ENCODE measurements around the gene CHKB. TPM values are rescaled to one million over a fixed set of nuclear protein-coding genes. Genes with fewer than 3 reads are reported as not detected.
"Not testable (repeated sequence)": the region's sequence is repeated elsewhere in the genome, so short reads cannot be mapped to it uniquely, and the experiment has no call there.

Gene CHKB
- total RNA-seq, 1 donor from 2014 or later: 36.0 TPM

DNA sequence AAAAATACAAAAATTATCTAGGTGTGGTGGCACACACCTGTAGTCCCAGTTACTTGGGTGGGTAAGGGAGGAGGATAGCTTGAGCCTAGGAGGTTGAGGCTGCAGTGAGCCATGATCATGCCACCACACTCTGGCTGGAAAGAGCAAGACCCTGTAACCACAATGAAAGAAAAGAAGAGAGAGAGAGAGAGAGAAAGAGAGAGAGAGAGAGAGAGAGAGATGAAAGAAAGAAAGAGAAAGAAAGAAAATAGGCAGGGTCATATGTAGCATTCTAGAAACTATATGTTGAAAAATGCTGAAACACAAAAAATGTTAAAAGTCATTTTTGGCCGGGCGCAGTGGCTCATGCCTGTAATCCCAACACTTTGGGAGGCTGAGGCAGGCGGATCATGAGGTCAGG, 31.6 kb upstream of the CHKB start:
- intact Hi-C loops (cut with DNase I): loop anchor here (2.0 kb wide), 1 partner anchor 61 kb away; no protein-coding TSS in a partner anchor
- ATAC-seq (ENCODE audit: poor library complexity); DNase-seq: not testable (repeated sequence)

DNA sequence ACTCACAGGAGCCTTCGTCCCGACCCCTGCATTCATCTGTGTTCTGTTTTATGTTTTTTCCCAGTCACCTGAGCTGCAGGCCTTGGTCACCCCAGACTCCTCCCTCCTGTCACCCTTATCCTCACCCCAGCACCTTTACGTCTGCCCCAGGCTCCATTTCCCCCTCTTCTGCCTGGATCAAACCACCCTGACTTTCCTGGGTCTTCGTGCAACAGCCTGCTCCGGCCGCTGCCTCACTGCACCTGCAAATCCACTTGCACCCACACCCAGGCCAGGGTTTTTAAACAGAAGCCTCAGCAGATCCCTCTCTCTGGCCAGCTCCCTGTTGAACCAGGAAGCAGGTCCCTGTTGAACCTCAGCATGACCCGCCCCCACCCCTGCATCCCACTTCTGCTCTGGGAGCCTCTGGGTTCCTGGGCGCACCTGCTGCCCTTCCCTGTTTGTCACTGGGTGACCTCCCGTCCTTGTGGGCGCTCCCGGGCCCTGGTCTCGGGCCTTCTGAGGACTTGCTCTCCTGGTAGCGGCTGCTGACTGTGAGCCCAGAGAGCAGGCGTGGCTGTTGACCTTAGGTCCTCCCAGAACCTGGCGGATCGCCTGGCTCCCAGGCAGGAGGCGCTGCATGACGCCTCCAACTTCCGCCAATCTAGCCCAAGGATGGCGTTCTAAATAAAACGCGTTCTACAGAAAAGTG, 30.8 kb upstream of the CHKB start:
- intact Hi-C loops (cut with DNase I): no loop called here
- DNase-seq (peak; percentile 78), ATAC-seq (ENCODE audit: poor library complexity) (peak; percentile 91)

DNA sequence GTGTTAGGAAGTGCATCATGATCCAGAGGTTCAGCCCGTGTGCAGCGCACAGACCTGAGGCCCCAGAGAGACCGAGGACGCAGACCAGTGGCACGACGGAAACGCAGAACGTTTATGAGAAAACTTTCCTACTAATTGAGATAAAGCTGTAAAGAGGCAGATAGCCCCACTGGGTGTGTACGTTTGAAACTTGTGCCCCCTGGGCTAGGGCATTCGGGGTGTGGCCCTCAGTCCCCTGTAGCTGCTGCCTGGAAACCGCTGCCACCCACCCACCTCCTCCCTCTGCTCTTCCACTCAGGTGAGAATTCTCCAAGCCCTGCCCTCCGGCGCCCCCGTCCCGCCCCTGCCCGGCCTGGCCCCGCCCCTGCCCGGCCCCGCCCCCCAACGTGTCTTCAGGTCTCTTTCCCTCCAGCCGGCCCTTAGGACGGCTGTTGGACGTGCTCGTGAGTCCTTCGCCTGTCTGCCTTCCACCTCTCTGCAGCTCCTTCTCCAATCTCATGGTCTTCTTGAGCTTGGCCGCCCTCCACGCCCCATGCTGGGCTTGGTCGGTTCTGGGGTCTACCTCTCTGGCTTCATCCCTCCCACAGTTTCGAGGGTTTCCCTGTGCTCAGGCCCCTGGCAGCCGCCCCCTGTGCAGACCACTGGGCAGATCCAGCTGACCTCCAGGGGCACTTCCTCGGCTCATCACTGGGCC, 30.0 kb upstream of the CHKB start:
- intact Hi-C loops (cut with DNase I): no loop called here
- ATAC-seq (ENCODE audit: poor library complexity): no peak
- DNase-seq: no peak

DNA sequence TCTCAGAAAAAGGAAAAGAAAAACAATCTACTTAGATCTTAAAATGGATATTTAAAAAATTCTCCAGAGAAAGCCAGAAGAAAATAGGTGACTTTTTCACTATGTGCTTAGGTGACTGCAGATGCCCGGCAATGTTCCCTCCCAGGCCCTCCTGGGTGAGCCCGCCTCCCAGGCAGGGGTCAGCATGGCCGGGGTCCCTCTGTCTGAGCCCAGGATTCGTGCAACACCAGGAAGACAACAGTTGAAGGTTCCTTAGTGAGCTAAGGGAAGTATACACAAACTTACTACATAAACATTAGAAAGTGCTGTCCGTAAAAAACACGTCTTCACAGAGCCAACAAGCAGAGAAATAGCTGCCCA, 29.5 kb upstream of the CHKB start:
- DNase-seq: no peak
- no peak for ATAC-seq (ENCODE audit: poor library complexity)
- intact Hi-C loops (cut with DNase I): no loop called here

DNA sequence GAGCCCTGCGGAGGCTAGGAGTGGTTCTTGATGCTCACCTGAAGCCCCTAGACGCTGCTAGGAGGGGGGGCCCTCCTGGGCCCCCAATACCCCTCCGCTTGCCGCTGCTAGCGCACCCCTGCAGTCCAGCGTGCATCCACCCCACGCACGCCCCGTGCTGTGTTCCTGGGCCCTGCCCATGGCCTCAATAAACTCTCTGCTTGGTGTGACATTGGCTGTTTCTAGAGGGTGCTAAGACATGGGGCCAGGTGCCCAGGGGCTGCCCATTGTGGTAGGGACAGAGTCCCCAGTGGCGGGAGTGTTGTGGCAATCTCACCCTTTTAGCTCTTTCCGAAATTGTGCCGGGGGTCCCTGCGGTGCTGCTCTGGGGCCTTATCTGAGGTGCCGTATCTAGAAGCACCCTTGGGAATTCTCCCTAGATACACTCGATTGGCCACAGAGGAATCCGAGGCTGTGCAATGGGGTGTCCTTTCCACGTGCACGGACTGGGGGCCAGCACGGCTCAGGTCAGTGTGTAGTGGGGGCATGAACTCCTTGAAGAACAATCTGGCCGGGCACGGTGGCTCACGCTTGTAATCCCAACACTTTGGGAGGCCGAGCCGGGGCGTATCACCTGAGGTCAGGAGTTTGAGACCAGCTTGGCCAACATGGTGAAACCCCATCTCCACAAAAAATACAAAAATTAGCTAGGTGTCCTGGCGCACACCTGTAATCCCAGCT, 28.9 kb upstream of the CHKB start:
- intact Hi-C loops (cut with DNase I): no loop called here
- ATAC-seq (ENCODE audit: poor library complexity): no peak
- DNase-seq: no peak

DNA sequence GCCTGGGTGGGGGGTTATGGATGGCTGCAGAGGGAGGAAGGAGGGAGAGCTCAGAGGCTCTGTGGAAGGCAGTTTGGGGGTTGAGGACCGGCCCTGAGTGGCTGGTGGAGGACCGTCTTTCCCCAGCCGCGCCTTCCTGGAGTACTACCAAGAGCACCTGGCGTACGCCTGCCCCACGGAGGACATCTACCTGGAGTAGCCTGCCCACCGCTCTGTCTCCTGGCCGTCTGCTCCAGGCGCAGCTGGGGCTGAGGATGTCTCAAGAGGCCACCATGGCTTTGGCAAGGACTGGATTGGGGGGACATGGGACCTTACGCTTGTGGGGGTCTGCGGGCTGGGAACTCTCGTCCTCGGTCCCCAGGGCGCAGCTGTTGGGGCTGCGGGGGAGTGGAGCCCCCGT, 27.9 kb upstream of the CHKB start:
- intact Hi-C loops (cut with DNase I): no loop called here
- no peak for ATAC-seq (ENCODE audit: poor library complexity)

DNA sequence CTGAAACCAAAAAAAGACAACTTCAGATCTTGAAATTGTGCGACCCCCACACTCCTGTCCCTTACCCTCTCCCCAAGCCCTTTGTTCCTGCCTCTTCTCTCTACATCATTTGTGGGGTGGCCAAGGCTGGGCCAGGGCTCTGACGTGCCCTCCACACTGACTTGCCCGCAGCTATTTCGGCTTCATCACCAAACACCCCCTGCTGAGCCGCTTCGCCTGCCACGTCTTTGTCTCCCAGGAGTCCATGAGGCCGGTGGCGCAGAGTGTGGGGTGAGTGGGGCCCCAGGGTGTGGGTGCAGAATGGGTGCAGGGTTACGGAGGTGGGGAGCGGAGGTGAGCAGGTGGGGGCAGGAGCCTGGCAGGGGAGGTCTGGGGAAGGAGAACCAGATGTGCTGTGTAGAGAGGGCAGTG, 27.4 kb upstream of the CHKB start:
- ATAC-seq (ENCODE audit: poor library complexity) (no peak), DNase-seq (no peak)
- intact Hi-C loops (cut with DNase I): no loop called here

More for the DNA sequence above, 27.9 kb upstream of the CHKB start:
- no peak for DNase-seq

DNA sequence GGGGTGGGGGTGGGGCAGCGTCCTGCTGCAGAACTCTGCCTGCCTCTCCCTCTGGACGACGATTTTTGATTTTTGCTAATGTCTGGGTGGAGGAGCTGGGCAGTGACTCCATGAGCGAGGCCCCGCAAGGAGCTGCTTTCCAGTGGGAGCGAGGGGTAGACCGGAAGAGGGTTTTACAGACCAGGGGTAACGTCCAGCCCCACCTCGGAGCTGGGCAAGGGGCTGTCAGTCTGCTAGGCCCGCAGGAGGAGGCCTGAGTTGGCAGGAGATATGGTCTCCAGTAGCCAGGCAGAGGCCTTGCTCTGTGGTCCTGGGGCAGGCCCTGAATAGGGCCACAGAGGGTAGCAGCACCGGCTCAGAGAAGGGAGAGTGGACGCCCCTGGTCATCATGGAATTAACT, 26.9 kb upstream of the CHKB start:
- ATAC-seq (ENCODE audit: poor library complexity) (no peak), DNase-seq (no peak)
- intact Hi-C loops (cut with DNase I): no loop called here

DNA sequence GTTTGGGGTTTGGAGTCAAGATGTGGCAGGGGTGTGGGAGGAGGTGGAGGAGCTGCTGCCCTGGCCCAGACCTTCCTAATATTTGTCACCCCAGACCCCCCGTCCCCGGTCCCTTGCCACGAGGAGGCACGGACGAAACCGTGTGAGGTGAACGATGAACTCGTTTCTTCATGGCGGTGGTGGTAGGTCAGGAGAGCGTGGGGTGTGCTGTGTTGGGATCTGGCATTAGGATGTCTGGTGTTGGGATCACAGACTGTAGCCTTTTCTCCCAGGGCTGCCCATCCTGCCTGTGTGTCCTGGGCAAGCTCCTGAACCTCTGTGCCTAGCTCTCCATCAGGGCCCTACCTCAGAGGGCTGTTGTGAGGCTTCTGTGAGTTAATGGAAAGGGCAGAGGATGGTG, 26.3 kb upstream of the CHKB start:
- DNase-seq (no peak), ATAC-seq (ENCODE audit: poor library complexity) (no peak)
- intact Hi-C loops (cut with DNase I): no loop called here

DNA sequence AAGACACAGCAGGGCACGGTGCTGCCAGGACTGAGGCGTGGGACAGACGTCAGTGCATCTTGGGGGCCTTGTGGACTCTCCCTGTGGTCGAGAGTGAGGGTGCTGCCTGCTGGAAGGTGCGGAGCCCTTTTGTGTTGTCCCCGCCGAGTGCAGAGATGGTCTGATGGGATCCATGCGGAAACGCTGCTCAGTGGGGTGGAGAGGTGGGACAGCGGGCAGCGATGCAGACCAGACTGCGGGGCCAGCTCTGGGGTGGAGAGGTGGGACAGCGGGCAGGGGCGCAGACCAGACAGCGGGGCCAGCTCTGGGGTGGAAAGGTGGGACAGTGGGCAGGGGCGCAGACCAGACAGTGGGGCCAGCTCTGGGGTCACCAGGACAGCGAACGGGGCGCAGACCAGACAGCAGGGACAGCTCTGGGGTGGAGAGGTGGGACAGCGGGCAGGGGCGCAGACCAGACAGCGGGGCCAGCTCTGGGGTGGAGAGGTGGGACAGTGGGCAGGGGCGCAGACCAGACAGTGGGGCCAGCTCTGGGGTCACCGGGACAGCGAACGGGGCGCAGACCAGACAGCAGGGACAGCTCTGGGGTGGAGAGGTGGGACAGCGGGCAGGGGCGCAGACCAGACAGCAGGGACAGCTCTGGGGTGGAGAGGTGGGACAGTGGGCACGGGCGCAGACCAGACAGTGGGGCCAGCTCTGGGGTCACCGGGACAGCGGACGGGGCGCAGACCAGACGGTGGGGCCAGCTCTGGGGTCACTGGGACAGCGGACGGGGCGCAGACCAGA, 25.6 kb upstream of the CHKB start:
- intact Hi-C loops (cut with DNase I); DNase-seq; ATAC-seq (ENCODE audit: poor library complexity): not testable (repeated sequence)

DNA sequence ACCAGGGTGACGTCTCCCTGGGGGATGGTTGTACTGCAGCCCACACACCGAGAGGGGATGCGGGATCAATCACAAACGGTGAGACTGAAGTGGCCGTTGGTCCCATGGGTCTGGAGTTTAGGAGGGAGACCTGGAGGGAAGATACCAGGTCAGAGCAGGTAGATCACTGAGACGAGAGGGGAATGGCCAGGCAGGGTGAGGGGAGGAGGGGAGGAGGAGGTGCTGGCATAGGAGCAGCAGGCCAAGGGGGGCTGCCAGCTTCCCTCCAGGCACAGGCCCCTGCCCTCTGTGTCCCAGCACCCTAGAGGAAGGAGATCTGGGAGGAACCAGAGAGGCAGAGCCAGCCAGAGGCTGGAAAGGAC, 25.0 kb upstream of the CHKB start:
- ATAC-seq (ENCODE audit: poor library complexity) (no peak), DNase-seq (no peak)
- intact Hi-C loops (cut with DNase I): no loop called here

DNA sequence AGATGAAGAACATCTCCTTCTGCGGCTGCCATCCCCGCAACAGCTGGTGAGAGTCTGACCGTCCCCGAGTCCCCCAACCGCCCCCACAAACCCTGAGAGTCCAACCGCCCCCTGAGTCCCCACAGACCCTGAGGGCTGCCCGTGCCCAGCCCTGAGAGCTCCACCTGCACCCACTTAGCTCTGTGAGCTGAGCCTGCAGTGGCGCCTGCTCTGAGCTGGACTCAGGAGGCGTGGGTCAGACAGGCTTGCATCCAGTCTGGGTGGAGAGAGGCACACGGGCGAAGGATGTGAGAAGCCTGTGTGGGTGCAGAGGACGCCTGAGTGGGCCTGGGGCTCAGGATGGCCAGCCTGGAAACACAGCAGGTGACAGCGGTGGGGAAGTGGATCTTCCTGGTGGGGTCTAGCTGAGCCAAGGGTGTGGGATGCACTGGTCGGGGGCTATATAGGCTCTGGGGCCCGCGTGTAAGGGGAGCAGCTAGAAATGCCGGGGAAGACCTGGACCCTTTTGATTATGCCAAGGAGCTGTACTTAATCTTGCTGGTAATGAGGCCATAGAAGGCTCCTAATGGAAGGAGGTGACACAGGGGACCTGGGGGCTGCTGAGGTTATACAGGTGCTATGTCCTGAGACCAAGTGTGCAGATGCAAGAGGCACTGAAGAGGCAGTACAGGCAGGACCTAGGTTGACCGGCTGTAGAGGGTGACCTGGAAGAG, 24.5 kb upstream of the CHKB start:
- intact Hi-C loops (cut with DNase I): no loop called here

DNA sequence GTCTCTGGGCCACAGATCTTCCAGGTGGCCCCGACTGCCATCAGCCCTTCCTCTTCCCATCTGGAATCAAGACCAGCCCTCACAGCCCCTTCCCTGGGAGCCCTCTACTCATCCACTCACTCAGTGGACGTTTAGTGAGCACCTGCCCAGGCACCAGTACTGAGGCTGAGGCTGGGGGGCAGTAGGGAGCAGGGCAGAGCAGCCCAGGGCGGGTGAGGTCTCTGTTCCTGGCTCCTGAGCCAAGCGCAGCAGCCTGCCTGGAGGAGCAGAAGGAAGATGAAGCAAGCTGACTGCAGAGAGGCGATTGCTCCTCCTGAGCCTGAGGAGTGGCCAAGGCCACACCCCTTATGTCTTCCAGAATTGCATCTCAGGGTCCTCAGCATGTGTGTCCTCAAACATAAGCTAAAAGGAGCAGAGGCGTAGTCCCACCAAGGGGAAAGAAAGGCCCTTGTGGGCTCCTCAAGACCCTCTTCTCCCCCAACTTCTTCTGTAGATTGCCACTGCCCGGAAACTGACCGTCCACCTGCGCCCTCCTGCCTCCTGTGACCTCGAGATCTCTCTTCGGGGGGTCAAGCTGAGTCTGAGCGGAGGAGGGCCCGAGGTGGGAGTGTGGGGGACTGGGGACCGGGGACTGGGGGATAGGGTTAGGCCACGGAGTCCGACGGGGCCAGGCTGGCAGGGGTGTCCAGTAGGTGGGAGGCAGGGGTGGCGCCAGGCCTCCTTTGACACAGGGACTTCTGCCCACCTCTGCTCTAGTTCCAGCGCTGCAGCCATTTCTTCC, 23.7 kb upstream of the CHKB start:
- DNase-seq (no peak), ATAC-seq (ENCODE audit: poor library complexity) (no peak)
- intact Hi-C loops (cut with DNase I): no loop called here

More for the DNA sequence above, 24.5 kb upstream of the CHKB start:
- ATAC-seq (ENCODE audit: poor library complexity) (no peak), DNase-seq (no peak)

DNA sequence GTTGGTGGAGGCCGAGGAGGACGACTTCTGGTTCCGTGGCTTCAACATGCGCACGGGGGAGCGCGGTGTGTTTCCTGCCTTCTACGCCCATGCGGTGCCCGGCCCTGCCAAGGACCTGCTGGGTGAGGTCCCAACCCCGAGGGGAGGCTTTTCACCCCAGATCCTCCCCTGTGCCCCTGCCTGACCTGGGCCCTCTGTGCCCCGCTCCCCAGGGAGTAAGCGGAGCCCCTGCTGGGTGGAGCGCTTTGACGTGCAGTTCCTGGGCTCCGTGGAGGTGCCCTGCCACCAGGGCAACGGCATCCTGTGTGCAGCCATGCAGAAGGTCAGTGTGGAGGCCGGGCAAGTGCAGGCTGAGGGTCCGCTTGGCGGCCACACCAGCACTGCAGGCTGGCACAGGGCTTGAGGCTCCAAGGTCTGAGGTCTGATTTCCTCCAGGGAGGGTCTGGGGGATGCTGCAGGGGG, 23.0 kb upstream of the CHKB start:
- intact Hi-C loops (cut with DNase I): no loop called here
- ATAC-seq (ENCODE audit: poor library complexity) (no peak), DNase-seq (no peak)

DNA sequence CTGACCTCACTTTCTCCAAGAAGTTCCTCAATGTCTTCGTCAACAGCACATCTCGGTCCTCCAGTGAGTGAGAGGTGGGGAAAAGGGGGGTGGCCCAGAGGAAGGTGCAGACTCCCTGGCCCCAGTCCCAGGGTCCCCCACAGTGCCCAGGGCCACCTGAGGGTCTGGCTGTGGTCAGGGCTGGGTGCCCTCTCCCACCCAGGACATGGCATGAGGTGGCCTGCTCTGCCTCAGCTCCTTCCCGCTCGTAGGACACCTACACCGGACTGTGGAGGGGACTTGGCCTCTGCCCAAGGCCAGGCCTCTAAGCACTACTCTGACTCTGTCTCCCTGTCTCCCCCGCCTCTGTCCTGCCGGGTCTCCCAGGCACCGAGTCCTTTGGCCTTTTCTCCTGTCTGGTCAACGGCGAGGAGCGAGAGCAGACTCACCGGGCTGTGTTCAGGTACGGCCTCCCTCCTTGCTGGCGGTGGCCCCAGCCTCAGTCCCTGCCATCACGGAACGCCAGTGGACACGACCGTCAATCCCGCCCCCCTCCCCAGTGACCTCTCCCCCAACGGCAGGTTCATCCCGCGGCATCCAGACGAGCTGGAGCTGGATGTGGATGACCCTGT, 22.5 kb upstream of the CHKB start:
- no peak for ATAC-seq (ENCODE audit: poor library complexity)
- intact Hi-C loops (cut with DNase I): no loop called here

DNA sequence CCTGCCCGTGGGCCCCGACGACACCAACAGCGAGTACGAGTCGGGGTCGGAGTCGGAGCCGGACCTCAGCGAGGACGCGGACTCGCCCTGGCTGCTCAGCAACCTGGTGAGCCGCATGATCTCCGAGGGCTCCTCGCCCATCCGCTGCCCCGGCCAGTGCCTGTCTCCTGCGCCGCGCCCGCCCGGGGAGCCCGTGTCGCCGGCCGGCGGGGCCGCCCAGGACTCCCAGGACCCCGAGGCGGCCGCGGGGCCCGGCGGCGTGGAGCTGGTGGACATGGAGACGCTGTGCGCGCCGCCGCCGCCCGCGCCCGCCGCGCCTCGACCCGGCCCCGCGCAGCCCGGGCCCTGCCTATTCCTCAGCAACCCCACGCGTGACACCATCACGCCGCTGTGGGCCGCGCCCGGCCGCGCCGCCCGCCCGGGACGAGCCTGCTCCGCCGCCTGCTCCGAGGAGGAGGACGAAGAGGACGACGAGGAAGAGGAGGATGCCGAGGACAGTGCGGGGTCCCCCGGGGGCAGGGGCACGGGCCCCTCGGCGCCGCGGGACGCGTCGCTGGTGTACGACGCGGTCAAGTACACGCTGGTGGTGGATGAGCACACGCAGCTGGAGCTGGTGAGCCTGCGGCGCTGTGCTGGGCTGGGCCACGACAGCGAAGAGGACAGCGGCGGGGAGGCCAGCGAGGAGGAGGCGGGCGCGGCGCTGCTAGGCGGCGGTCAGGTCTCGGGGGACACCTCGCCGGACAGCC, 21.8 kb upstream of the CHKB start:
- no peak for ATAC-seq (ENCODE audit: poor library complexity)
- DNase-seq: no peak
- intact Hi-C loops (cut with DNase I): no loop called here

More for the DNA sequence above, 22.5 kb upstream of the CHKB start:
- DNase-seq: no peak

Measured in Right ventricle myocardium superior (tissue), 1 donor.